Measurements from ENCODE around the gene COL4A6. TPM values are rescaled to one million over a fixed set of nuclear protein-coding genes. Genes with fewer than 3 reads are reported as not detected.

Gene COL4A6
- total RNA-seq, 1 experiment from 2014 or later = 2.4 TPM

- no peak for TF ChIP-seq REST (IDR thresholded peaks at IDR 0.05; ENCODE audit: low read depth)
- TF ChIP-seq JUND (IDR thresholded peaks at IDR 0.05) = no peak
- no peak for TF ChIP-seq CBX3 (IDR thresholded peaks at IDR 0.05; ENCODE audit: low read depth)
Measured at GRCh38 chrX:108224218-108224617, 214.0 kb downstream of the COL4A6 start (continued).

GRCh38 chrX:108223585-108223984 is 214.6 kb downstream of the COL4A6 start:
- no peaks in the 10 kb centered on the region for H3K4me1 ChIP-seq (ENCODE audit: control insufficient read depth in 1 of 2, insufficient read depth in 2 of 2, low read length in 2 of 2)
- no peaks in the 10 kb centered on the region for H3K9me3 ChIP-seq (ENCODE audit: control insufficient read depth in 1 of 2, insufficient read depth in 1 of 2, low read depth in 1 of 2, low read length in 2 of 2)
- H3K79me2 ChIP-seq (ENCODE audit: insufficient read depth, low read length) = no peaks in the 10 kb centered on the region
- H3K36me3 ChIP-seq (ENCODE audit: control insufficient read depth in 1 of 2, insufficient read depth in 2 of 2, low read length in 2 of 2) = no peaks in the 10 kb centered on the region
- H3K4me3 ChIP-seq (replicated peaks in 1 of 2; ENCODE audit: low read depth in 1 of 2, low read length in 2 of 2) = no peak overlapping the region
- H3K4me2 ChIP-seq (ENCODE audit: low read length) = no peak overlapping the region
- ChIA-PET CTCF (interaction anchor here (0.6 to 1.6 kb wide), 7 partner anchors 12 to 1161 kb away, joined by 3 to 8 read pairs (median 5); no protein-coding TSS in a partner anchor), POLR2A (no interaction called here), RAD21 (ENCODE audit: low non-redundant PET in 1 of 2, low total read pairs in 2 of 2, uncharacterized antibody in 2 of 2, unreplicated experiment in 2 of 2) (no interaction called here)
- DNase-seq (ENCODE audit: low read depth, low spot score) = no peak
- intact Hi-C loops (cut with micrococcal nuclease) = no loop called here
- BruUV-seq (replicated peaks) = no TSS peak
- H3K27me3 ChIP-seq (ENCODE audit: insufficient read depth, low read length) = no peaks in the 10 kb centered on the region
- no peak for ATAC-seq
- no peak overlapping the region for H2AFZ ChIP-seq (ENCODE audit: low read depth, low read length, poor library complexity, severe bottlenecking)
- no peaks in the 10 kb centered on the region for H3K9me2 ChIP-seq (ENCODE audit: insufficient read depth)
- H3K27ac ChIP-seq (ENCODE audit: low read depth, low read length) = no peak overlapping the region
- TF ChIP-seq EGR1 (IDR thresholded peaks at IDR 0.05; ENCODE audit: low read depth) (no peak), REST (IDR thresholded peaks at IDR 0.05; ENCODE audit: low read depth) (no peak), FOSL1 (IDR thresholded peaks at IDR 0.05; ENCODE audit: low read depth) (no peak), EZH2 (IDR thresholded peaks at IDR 0.05) (no peak), ZBTB33 (IDR thresholded peaks at IDR 0.05; ENCODE audit: extremely low read depth, insufficient replicate concordance, low read length) (no peak), CBX3 (IDR thresholded peaks at IDR 0.05; ENCODE audit: low read depth) (no peak), CEBPB (IDR thresholded peaks at IDR 0.05; ENCODE audit: low read depth) (no peak), ELF1 (IDR thresholded peaks at IDR 0.05; ENCODE audit: borderline replicate concordance, low read depth) (no peak), TCF7L2 (IDR thresholded peaks at IDR 0.05; ENCODE audit: borderline replicate concordance, extremely low read depth, insufficient read depth, insufficient read length) (no peak), ATF3 (IDR thresholded peaks at IDR 0.05) (no peak)
- H3K9ac ChIP-seq (ENCODE audit: low read length) = no peak overlapping the region
- H4K20me1 ChIP-seq (ENCODE audit: insufficient read depth) = no peaks in the 10 kb centered on the region
